HAP-1 (cell line): ENCODE data around the gene HSPA1A.
"Not testable (repeated sequence)": the region's sequence is repeated elsewhere in the genome, so short reads cannot be mapped to it uniquely, and the experiment has no call there.

Experiments used
- DNase-seq, 2 experiments: peaks; one replicate each; pipeline ENCODE4 v3.0.0-alpha.2; 2016 to 2020; ENCODE audit warnings: low spot score in 2 of 2
- H3K27me3 ChIP-seq: fragments of 250-450 bp; sonication (Bioruptor Pico); 2 replicates; pipeline ENCODE4 v1.5.1; 2020; ENCODE audit warnings: low read depth, mild to moderate bottlenecking, moderate library complexity
- H3K36me3 ChIP-seq: fragments of 250-450 bp; sonication (Bioruptor Pico); replicated peaks from 2 replicates; pipeline ENCODE4 v1.5.1; 2020; ENCODE audit warnings: mild to moderate bottlenecking
- H3K4me1 ChIP-seq: fragments of 250-450 bp; sonication (Bioruptor Pico); 2 replicates; pipeline ENCODE4 v1.5.1; 2020; ENCODE audit warnings: mild to moderate bottlenecking
- H3K4me3 ChIP-seq: fragments of 250-450 bp; sonication (Bioruptor Pico); 2 replicates; pipeline ENCODE4 v1.5.1; 2020; ENCODE audit warnings: mild to moderate bottlenecking, moderate library complexity
- H3K9me3 ChIP-seq: fragments of 250-450 bp; sonication (Bioruptor Pico); 2 replicates; pipeline ENCODE4 v1.5.1; 2020; ENCODE audit warnings: mild to moderate bottlenecking, moderate library complexity
- in situ Hi-C: fragments of 300-500 bp; cut with MboI; formaldehyde crosslinking; loops from 3 replicates; pipeline ENCODE4 v1.14.3; 2020; ENCODE audit warnings: low sequenced_read_pairs, inconsistent platforms, mixed read lengths

HSPA1A gene

GRCh38 chr6:31813465-31813849 is 1.9 kb upstream of the HSPA1A start:
- Histone ChIP-seq H3K4me3 (no peak overlapping the region), H3K4me1 (peaks cover 7% of the 10 kb centered on the region), H3K27me3 (no peaks in the 10 kb centered on the region), H3K9me3 (no peaks in the 10 kb centered on the region), H3K36me3 (no peaks in the 10 kb centered on the region)
- no peak for DNase-seq
- in situ Hi-C loops = no loop called here

GRCh38 chr6:31814677-31815024 is 692 bp upstream of the HSPA1A start:
- peak; percentile 99 for DNase-seq
- peaks cover 12% of the 10 kb centered on the region for H3K4me1 ChIP-seq
- in situ Hi-C loops = no loop called here
- H3K36me3 ChIP-seq = no peaks in the 10 kb centered on the region
- H3K27me3 ChIP-seq = no peaks in the 10 kb centered on the region
- no peaks in the 10 kb centered on the region for H3K9me3 ChIP-seq
- H3K4me3 ChIP-seq = peak overlapping the region; percentile 66

- in situ Hi-C loops, H3K27me3 ChIP-seq, H3K36me3 ChIP-seq, H3K9me3 ChIP-seq: not testable (repeated sequence)
- peaks cover 27% of the 10 kb centered on the region for H3K4me1 ChIP-seq
- H3K4me3 ChIP-seq = peak overlapping the region; percentile 40
- DNase-seq = peak in 1 of 2 experiments; percentile 7
Observed at GRCh38 chr6:31817133-31817928, 2.0 kb downstream of the HSPA1A start.

DNA sequence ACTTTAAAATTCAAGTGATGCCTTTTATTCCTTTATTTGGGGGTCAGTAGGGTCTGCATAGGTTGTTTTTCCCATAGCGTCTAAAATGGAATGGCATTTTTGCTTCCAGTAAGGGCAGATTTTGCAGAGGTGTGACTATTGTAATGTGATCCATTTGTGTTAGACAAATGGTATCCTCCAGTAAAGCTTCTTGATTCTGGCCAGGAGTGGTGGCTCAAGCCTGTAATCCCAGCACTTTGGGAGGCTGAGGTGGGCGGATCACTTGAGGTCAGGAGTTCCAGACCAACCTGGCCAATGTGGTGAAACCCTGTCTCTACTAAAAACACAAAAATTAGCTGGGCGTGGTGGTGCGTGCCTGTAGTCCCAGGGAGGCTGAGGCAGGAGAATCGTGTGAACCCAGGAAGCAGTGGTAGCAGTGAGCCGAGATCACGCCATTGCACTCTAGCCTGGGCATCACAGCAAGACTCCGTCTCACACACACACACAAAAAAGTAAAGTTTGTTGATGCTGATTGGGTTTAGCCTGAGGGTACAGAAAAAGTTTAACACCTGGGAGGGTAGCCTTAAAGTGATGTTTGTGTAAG is 2.7 kb downstream of the HSPA1A start:
- H3K27me3 ChIP-seq, H3K36me3 ChIP-seq, in situ Hi-C loops, H3K9me3 ChIP-seq: not testable (repeated sequence)
- peak in 1 of 2 experiments; percentile 60 for DNase-seq
- peak overlapping the region; percentile 40 for H3K4me3 ChIP-seq
- H3K4me1 ChIP-seq = peaks cover 34% of the 10 kb centered on the region

- no peaks in the 10 kb centered on the region for H3K36me3 ChIP-seq
- in situ Hi-C loops = no loop called here
- no peaks in the 10 kb centered on the region for H3K27me3 ChIP-seq
- no peaks in the 10 kb centered on the region for H3K9me3 ChIP-seq
- peaks cover 37% of the 10 kb centered on the region for H3K4me1 ChIP-seq
- DNase-seq = no peak
- no peak overlapping the region; the same call in 1 of the 2 replicates for H3K4me3 ChIP-seq
Observed at GRCh38 chr6:31819871-31820299, 4.5 kb downstream of the HSPA1A start.

GRCh38 chr6:31820399-31820798 is 5.1 kb downstream of the HSPA1A start:
- H3K4me3 ChIP-seq, DNase-seq: not testable (repeated sequence)
- peaks cover 39% of the 10 kb centered on the region for H3K4me1 ChIP-seq

DNA sequence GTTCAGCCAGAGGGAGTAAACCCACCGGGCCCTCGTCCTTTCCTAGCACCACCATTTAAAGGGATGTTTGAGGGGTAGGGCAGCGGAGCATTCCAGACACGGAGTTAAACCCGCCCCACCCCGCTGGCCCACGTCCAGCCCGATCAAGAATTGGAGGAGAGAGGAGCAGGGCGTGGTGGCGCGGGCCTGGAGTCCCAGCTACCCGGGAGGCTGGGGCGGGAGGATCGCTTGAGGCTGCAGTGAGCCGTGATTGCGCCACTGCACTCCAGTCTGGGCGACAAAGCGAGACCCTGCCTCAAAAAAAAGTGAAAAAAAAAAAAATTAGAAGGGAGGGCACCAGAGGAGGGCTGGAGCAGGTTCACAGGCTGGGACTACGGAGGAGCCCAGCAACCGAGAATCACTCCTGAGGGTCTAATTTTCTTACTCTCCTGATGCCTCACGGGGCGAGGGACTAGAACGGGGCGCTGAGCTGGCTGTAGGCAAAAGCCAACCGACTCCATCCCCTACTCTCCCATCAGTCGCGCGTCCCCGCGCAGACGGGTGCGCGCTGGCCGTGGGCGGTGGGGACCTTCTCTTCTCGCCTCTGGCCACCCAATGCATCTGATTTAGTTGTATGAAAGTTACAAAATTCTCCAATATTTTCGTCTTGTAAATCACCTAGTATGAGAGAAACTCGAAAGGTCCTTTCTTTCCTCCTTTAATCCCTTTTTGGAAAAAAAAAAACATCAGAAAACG is 6.1 kb downstream of the HSPA1A start:
- DNase-seq = peak; percentile 60 to 78
- H3K4me3 ChIP-seq = peak overlapping the region; percentile 39
- H3K27me3 ChIP-seq = no peaks in the 10 kb centered on the region

More at GRCh38 chr6:31820399-31820798, 5.1 kb downstream of the HSPA1A start:
- in situ Hi-C loops, H3K27me3 ChIP-seq, H3K9me3 ChIP-seq, H3K36me3 ChIP-seq: not testable (repeated sequence)

GRCh38 chr6:31822036-31822821 is 6.9 kb downstream of the HSPA1A start:
- no peaks in the 10 kb centered on the region for H3K36me3 ChIP-seq
- in situ Hi-C loops = no loop called here
- peak overlapping the region; percentile 39 for H3K4me3 ChIP-seq
- H3K4me1 ChIP-seq = peaks cover 54% of the 10 kb centered on the region
- peak; percentile 27 to 81 for DNase-seq
- H3K27me3 ChIP-seq = no peaks in the 10 kb centered on the region
- no peaks in the 10 kb centered on the region for H3K9me3 ChIP-seq

More for the DNA sequence above, 6.1 kb downstream of the HSPA1A start:
- peaks cover 48% of the 10 kb centered on the region for H3K4me1 ChIP-seq
- in situ Hi-C loops = no loop called here
- H3K9me3 ChIP-seq = no peaks in the 10 kb centered on the region
- no peaks in the 10 kb centered on the region for H3K36me3 ChIP-seq

- DNase-seq, H3K9me3 ChIP-seq, H3K4me3 ChIP-seq, in situ Hi-C loops, H3K27me3 ChIP-seq, H3K36me3 ChIP-seq: not testable (repeated sequence)
- peaks cover 54% of the 10 kb centered on the region for H3K4me1 ChIP-seq
Observed at GRCh38 chr6:31823592-31824196, 8.4 kb downstream of the HSPA1A start.

GRCh38 chr6:31825553-31825952 is 10.2 kb downstream of the HSPA1A start:
- peaks cover 43% of the 10 kb centered on the region for H3K4me1 ChIP-seq
- no peaks in the 10 kb centered on the region for H3K9me3 ChIP-seq
- H3K4me3 ChIP-seq = no peak overlapping the region
- DNase-seq = no peak
- peaks cover 3% of the 10 kb centered on the region for H3K36me3 ChIP-seq
- in situ Hi-C loops = no loop called here
- H3K27me3 ChIP-seq = no peaks in the 10 kb centered on the region

- no peaks in the 10 kb centered on the region for H3K9me3 ChIP-seq
- no peaks in the 10 kb centered on the region for H3K27me3 ChIP-seq
- DNase-seq = peak; percentile 58 to 82
- H3K4me1 ChIP-seq = peaks cover 42% of the 10 kb centered on the region
- H3K36me3 ChIP-seq = peaks cover 3% of the 10 kb centered on the region
- in situ Hi-C loops = no loop called here
- H3K4me3 ChIP-seq = peak overlapping the region; percentile 94
Observed at GRCh38 chr6:31826793-31827285, 11.5 kb downstream of the HSPA1A start.

DNA sequence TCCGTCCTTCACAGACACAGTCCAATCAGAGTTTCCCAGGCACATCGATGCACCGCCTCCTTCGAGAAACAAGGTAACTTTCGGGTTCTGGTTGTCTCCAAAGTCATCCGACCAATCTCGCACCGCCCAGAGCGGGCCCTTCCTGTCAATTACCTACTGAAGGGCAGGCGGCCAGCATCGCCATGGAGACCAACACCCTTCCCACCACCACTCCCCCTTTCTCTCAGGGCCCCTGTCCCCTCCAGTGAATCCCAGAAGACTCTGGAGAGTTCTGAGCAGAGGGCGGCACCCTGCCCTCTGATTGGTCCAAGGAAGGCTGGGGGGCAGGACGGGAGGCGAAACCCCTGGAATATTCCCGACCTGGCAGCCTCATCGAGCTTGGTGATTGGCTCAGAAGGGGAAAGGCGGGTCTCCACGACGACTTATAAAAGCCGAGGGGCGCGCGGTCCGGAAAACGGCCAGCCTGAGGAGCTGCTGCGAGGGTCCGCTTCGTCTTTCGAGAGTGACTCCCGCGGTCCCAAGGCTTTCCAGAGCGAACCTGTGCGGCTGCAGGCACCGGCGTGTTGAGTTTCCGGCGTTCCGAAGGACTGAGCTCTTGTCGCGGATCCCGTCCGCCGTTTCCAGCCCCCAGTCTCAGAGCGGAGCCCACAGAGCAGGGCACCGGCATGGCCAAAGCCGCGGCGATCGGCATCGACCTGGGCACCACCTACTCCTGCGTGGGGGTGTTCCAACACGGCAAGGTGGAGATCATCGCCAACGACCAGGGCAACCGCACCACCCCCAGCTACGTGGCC is 12.1 kb downstream of the HSPA1A start, which contains the start of gene HSPA1B:
TSS of gene HSPA1B (plus strand) at position 453 of the 794 bp plus-strand sequence. CDS start at position 666, 213 bp downstream.
- in situ Hi-C loops = no loop called here
- Histone ChIP-seq H3K9me3 (no peaks in the 10 kb centered on the region), H3K4me1 (peaks cover 39% of the 10 kb centered on the region), H3K4me3 (peak within 1 kb of the TSS; percentile 94), H3K36me3 (peaks cover 3% of the 10 kb centered on the region), H3K27me3 (no peaks in the 10 kb centered on the region)
- DNase-seq = peak; percentile 99 to 100
